Epithelial cell of esophagus (primary cell): ENCODE data around the gene MPRIP.

ENCODE experiments used
- DNase-seq: peaks from one replicate; pipeline ENCODE4 v3.0.0; 2010; ENCODE audit warnings: low read depth
- H3K4me3 ChIP-seq: 2 replicates; pipeline ENCODE4 v1.5.1; 2011; ENCODE audit warnings: mild to moderate bottlenecking, low read length, control low read depth
- CTCF ChIP-seq: IDR thresholded peaks from 2 replicates; pipeline ENCODE4 v1.5.1; 2011; ENCODE audit warnings: low read depth, mild to moderate bottlenecking, low read length, control low read depth, inconsistent platforms; ENCODE audit not compliant: insufficient read depth; ENCODE audit errors: missing control alignments

MPRIP gene

GRCh38 chr17:17088086-17088485 is 45.8 kb downstream of the MPRIP start:
- no peak for DNase-seq
- H3K4me3 ChIP-seq = no peak overlapping the region
- TF ChIP-seq CTCF = no peak

- no peak overlapping the region for H3K4me3 ChIP-seq
- no peak for TF ChIP-seq CTCF
- DNase-seq = no peak
Measured at GRCh38 chr17:17088541-17089525, 46.6 kb downstream of the MPRIP start.

- H3K4me3 ChIP-seq = no peak overlapping the region
- no peak for DNase-seq
- no peak for TF ChIP-seq CTCF
Measured at GRCh38 chr17:17089796-17090641, 47.8 kb downstream of the MPRIP start.

- no peak overlapping the region for H3K4me3 ChIP-seq
- DNase-seq = peak; percentile 69
- TF ChIP-seq CTCF = no peak
Measured at GRCh38 chr17:17090642-17091103, 48.4 kb downstream of the MPRIP start.

GRCh38 chr17:17091276-17091675 is 49.0 kb downstream of the MPRIP start:
- no peak for DNase-seq
- TF ChIP-seq CTCF = no peak
- no peak overlapping the region for H3K4me3 ChIP-seq

GRCh38 chr17:17091856-17092756 is 49.8 kb downstream of the MPRIP start:
- DNase-seq = no peak
- no peak overlapping the region for H3K4me3 ChIP-seq
- TF ChIP-seq CTCF = no peak
